GM18498 (cell line): Measurements from ENCODE around the gene EDEM2.
"Not testable (repeated sequence)": the region's sequence is repeated elsewhere in the genome, so short reads cannot be mapped to it uniquely, and the experiment has no call there.

ENCODE experiments used
- ATAC-seq: cut with Tn5 transposase; IDR thresholded peaks from one replicate; pipeline ENCODE4 v1.9.1; 2021; ENCODE audit warnings: mild to moderate bottlenecking, moderate library complexity; ENCODE audit not compliant: unreplicated experiment

EDEM2 gene

DNA sequence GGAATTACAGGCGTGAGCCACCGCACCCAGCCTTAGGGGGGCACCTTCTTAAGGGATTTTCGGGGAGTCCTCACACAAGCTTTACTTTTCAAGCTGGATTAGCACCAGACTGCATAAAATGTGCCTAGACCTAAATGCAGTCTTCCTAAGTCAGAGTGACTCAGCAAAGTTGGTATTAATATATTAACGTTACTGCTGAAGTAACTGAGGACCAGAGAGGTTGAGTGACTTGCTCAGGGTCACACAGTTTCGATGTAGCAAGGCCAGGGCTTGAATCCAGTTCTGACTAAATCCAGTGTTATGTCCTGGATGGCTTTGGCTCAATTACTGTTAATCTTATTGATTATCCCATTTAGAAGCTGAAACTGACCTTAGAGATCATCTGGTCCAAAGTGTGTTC, 13.4 kb downstream of the EDEM2 start:
- no peak for ATAC-seq

DNA sequence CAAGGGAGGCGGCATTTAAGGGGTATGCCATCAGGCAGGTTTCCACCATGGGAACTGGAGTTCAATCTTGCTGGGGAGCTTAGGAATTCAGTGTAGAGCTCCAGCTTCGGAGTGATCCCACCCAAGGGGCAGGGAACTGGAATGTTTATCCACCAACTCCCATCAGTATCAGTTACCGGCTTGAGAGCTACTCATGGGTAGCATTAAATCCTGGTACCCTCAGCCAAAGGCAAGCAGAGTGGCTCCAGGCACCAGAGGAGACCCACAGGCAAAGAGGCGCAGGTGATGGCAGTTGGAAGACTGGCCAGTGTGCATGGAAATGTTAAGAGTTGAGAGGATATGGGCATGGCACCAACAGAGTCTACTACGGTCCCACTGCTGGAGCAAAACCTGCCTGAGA, 14.1 kb downstream of the EDEM2 start:
- no peak for ATAC-seq

DNA sequence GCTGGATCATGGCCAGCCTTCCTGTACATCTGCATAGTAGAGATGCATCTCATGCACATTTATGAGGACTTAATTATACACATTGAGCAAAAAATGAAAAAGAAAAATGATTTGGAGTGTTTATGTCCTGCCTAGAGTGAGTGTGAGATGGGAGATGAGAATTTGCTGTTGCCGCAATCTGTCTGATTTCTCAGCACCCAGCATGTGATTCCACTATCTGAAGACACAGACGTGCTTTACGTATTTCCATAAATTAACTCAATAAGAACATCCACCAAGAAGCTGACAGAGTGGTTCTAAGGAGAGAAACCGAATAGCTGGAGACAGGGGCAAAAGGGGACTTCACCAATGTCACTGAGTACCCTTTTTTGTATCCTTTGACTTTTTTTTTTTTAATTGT, 15.2 kb downstream of the EDEM2 start:
- ATAC-seq = no peak

DNA sequence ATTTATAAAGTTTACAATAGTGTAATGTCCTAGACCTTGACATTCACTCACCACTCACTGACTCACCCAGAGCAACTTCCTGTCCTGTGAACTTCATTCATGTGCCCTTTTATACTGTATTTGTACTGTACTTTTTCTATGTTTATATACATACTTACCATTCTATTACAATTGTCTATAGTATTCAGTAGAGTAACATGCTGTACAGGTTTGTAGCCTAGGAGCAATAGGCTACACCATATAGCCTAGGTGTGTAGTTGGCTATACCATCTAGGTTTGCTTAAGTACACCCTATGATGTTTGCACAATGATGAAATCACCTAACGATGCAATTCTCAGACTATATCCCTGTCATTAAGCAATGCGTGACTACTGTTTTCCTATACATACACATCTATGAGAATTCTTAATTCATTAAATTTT, 17.5 kb downstream of the EDEM2 start:
- no peak for ATAC-seq

DNA sequence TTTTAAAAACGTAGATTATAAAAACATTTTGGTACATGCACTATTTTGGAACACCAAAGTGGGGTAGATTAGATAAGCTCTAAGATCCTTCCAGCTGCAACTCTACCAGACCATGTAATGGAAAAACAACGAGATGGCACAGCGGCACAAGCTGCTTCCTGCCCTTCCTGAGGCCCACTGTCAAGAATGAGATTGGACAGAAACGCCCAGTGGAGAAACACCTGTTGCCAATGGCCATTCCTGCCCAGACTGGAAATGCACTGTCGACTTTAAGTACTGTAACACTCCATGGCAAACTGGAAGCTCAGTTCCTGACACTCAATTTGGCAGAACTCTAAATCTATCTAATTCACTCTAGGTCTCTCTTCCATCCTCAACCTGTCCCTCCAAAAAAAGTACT, 21.4 kb downstream of the EDEM2 start:
- no peak for ATAC-seq

DNA sequence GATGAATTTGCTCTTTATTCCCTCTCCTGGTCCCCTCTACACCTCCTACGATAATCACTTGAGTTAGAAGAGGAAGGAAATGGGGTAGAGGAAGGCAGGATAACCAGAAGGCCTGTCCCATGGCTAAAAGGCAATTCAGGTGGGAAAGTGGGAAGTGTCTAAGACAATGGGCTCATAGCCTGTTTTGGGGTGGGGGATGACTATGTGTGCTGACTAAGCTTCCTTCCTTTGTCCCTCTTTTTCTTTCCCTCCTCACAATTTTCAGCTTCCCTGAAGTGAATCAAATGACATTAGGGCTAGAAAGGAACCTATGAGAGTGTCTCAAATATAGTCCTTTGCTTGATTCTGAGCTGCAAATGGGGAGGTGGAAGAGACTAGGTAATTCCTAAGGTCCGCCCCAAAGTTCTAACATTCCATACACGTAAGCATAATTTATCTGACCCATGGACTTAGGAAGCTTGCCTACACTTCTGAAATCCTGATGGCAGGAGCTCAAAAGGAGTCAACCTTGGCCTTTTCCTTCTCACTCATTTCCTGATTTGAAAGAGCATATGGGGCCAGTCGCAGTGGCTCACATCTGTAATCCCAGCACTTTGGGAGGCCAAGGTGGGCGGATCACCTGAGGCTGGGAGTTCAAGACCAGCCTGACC, 24.3 kb downstream of the EDEM2 start:
- ATAC-seq = no peak

DNA sequence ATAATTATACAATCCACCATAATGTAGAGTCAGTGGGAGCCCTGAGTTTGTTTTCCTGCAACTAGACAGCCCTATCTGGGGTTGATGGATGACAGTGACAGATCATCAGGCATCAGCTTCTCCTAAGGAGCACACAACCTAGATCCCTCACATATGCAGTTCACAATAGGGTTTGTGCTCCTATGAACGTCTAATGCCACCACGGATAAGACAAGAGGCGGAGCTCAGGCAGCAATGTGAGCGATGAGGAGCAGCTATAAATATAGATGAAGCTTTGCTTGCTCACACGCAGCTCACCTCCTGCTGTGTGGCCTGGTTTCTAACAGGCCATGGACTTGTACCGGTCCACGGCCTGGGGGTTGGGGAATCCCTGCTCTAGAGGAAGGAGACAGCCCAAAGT, 25.9 kb downstream of the EDEM2 start:
- ATAC-seq = no peak

DNA sequence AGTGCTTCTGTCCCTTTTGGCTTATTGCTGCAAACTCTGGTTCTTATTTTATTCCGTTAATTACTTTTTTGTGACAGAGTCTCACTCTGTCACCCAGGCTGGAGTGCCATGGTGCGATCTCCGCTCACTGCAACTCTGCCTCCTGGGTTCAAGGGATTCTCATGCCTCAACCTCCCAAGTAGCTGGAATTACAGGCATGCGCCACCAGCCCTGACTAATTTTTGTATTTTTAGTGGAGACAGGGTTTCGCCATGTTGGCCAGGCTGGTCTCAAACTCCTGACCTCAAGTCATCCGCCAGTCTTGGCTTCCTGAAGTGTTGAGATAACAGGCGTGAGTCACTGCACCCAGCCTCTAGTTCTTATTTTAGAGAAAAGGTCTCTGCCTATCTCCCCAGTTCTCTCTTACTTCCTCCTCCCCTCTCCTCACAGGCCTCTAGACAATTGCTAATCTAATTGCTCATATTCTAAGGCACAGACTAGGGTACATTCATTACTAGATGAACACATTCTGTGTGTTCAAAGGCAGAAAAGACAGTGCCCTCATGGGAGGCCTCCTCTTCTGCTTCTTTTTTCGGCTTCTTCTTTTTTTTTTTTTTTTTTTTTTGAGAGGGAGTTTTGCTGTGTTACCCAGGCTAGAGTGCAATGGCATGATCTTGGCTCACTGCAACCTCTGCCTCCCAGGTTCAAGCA, 27.0 kb downstream of the EDEM2 start:
- ATAC-seq = no peak

DNA sequence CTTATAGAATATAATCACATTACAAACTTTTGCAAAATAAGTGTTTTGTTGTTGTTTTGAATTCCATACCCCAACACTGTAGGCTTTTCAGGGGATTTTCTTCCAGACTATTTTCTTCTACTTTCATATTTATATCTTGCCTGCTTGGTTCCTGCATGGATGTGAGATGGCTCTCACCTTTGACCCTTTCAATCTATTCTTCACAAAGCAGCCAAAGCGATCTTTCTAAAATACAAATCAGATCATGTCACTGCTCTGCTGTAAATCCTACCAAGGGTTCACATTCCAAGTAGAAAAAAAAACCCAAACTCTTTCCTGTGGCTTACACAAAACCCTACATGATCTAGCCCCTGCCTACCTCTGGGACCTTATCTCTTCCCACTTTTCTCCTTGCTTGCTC, 29.5 kb downstream of the EDEM2 start:
- ATAC-seq = no peak

DNA sequence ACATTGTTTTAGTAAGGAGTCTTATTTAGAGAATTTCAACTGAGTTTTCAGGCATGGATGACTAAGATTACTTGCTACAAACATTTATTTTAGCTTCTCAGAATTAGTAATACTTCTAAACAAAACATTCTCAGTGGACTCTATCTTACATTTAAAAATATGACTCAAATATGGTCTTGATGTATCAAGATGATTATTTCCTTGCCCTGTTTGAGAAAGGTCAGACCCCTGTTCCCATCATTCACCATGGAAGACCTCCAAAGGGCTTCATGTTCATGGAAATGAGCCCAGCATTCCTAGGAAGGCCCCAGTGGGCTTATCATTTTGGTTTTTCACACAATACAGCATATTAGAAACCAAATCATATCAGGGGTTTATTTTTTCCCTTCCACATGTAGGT, 29.9 kb downstream of the EDEM2 start:
- ATAC-seq = no peak

DNA sequence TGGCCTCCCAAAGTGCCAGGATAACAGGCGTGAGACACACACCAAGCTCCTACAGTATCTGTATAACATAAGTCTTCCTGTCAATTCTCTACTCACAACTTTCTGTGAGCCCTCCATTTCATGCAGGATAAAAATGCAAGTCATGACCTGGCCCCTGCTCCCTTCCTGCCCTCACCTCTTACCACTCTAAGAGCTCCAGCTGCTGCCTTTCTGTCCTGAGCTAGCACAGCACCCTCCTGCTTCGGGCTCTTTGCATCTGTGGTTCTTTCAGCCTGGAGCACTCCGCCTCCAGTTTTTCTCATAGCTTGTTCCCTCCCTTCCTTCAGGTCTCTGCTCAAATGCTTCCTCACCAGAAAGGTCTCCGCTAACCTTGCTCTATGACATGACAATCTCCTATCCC, 30.9 kb downstream of the EDEM2 start:
- no peak for ATAC-seq

DNA sequence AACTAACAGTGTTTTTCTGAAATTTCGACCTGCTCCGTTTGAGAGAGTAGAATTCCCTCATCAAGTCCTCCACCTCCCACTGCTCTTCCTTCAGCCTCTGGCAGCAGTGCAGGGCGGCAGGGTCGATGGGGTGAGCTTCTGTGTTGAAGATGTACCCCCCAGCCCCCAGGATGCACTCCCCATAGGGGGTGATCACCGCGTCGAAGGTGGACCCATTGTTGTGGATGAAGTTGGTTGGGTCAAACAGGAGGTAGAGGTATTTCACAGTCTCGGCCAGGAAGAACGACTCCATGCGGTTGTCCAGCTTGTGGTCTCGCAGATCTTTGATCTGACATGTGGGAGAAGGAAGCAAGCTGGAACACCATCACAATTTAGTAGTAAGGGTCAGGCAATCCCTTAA, 31.5 kb downstream of the EDEM2 start:
- ATAC-seq = no peak

DNA sequence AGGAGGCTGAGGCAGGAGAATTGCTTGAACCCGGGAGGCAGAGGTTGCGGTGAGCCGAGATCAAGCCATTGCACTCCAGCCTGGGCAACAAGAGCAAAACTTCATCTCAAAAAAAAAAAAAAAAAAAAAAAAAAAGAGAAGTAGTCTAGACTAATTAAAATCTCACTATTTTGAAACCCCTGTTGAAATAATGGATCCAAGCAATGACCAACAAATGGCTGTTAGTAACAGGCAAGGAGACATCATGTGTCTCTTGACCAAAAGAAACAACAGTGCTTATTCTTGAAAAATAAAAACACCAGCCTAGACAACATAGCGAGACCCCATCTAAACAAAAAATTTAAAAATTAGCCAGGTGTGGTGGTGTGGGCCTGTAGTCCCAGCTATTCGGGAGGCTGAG, 34.9 kb downstream of the EDEM2 start:
- not testable (repeated sequence) for ATAC-seq

DNA sequence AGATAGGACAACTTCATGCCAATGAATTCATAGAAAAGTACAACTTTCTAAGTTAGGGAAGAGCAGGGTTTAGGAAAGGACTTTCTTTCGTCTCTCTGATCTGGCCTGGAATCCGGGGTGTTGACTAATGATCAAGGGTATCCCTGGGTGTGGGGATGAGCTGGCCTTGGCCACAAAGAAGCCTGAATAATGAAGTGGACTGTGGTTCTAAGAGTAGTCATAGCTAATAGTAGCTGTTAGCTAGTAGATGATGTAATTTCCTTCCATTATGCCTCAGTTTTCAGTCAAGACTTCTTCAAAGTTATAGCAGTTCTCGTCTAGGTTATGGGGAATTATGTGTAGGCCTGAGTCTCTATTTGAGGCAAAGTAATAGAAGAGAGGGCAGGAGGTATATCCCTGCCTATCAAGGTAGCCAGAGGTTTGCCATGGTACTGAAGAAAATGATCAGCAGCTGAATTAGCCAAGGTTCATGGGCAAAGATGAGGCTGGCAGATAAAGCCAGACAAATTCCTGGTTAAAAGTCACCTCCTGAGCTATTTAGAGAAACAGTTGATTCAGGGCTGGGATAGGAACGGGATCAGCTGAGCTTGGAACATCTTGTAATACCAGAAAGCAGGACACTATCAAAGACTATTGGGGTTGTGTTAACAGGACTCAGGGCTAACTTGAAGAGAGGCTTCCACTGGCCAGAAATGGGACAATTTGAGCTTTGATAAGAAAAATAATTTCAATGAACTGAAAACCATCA, 35.8 kb downstream of the EDEM2 start:
- ATAC-seq = no peak

DNA sequence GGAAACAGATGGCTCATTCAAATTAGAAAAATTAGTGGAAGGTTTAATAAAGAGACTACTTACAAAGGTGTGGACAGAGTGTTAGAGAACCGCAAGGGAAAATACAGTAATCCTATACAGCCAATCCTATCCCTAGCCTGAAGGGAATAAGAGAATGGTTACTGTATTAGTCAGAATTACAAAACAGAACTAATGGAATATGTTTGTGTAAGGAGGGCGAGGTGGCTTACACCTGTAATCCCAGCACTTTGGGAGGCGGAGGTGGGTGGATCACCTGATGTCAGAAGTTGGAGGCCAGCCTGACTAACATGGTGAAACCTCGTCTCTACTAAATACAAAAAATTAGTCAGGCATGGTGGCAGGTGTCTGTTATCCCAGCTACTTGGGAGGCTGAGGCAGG, 38.2 kb downstream of the EDEM2 start:
- no peak for ATAC-seq

DNA sequence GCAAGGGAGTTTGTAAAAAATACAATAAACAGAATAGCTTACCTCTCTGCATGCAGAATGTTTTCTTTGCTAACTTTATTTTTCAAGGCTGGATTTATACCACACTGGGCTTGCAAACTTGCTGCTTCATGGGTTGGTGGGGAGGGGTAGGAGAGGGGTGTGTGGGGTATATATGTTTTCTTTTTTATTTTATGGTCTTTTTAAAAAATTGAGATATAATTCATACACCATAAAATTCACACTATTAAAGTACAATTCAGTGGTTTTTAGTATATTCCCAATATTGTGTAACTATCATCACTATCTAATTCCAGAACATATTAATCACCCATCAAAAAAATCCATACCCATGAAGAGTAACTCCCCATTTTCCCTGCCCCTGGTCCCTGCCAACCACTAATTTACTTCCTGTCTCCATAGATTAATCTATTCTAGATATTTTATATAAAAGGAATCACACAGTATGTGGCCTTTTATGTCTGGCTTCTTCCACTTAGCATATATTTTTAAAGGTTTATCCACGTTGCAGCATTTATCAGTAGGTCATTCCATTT, 40.2 kb downstream of the EDEM2 start:
- ATAC-seq = no peak

DNA sequence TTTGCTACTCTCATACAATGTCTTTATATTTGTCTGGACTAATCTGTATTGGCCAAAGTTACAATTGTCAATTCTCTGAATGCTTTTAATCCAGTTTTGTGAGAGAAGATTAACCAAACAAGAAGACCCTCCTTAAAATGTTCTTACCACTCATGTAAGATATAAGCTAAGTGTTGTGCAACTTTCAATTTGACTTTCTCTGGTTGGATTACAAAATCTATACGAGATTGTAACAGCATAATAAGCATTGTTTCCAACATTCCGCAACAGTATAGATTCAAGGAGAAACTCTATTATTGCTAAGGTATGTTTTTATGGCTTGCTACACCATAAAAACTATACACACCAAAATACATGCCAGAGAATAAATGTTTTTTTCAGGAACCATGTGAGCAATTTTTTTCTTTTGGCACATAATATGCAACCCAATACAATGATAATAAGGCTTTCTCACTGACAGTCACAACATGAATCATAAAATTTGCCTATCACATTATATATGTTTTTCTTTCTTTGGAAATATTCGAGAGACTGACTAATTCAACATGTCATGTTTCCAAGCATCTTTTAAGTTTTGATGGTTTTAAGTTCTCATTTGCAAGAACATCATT, 42.3 kb downstream of the EDEM2 start:
- no peak for ATAC-seq

DNA sequence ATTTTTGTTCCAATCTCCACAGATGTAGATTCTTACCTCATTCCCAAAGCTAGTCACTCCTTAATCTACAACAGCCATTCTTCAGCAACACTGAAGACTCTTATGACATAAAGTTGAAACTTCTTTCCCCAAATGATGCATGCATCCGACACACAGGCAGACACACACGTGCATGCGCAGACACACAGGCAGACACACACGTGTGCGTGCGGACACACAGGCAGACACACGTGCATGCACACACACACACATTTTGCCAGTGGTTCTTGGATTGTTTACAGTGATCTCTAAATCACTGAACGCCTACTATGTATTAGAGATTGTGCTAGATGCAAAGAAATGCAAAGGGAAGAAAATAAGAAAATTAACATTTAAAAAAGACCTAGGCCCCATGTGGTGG, 45.5 kb downstream of the EDEM2 start:
- ATAC-seq = no peak

DNA sequence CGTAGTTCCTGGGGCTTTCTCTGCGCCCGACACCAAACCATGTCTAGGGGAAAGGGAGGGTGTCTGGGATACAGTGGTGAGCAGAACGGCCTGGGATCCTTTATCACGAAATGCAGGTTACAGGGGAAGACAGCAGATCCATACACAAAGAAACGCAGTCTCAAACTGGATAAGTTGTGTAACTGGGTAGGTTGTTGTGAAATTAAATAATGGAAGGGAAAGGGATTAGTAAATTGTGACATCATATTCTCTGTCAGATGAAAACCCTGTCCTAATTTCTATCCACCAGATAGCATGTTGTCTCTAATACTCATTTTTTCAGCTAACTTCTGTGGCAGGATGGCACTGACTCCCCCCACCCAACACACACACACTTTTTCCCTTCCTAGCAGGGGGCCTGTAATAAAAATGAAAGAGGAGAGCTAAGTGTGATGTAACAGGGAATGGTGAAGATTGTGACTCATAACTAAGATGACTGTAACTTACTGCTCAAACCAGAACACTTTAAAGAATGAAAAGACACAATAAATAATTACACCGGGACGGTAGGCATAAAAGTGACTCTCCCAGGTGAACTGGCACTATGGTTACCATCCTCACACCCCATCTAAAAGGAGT, 53.8 kb downstream of the EDEM2 start:
- ATAC-seq = no peak

DNA sequence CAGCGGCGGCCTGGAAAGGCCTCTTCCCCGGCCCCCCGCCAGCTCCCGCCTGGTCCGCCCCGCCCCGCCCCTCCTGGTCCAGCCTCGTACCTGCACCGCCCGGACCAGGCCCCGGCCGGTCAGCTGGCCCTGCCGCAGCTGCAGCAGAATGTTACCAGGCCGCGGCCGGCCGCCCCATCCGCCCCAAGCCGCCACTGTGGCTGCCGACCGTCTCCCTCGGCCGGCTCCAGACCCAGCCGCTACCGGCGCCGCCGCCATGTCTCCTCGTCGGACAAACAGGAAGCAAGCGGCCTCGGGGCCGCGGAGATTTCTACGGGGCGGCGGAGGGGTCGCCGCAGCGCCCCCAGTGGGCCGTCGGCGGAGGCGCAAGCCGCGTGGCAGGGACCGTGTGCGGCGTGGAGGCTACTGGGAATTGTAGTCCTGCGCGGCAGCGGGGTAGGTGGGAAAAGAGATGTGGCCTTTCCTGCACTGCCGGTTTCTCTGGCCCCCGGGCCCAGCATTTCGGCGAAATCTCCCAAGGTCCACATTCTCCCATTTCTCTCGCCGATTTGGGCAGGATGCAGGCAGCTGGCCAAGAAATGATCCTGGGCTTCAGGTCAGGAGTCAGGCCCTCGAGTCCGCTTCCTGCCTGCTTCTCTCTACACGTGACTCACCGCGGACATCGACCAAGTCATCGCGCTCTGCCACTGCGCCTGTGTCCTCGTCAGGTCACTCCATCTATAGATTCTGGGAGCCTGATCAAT, 54.4 kb downstream of the EDEM2 start, which contains the start of gene TRPC4AP:
TSS of gene TRPC4AP (minus strand) at position 284 of the 743 bp plus-strand sequence. CDS start at position 258, 26 bp downstream.
- ATAC-seq = peak; percentile 98
